ENCODE results near the gene GFY. TPM values are rescaled to one million over a fixed set of nuclear protein-coding genes. Genes with fewer than 3 reads are reported as not detected.

Gene GFY
- total and polyA plus RNA-seq, 2 donors (not counting 1 experiment from before 2014, with no cell fraction given) = not detected

GRCh38 chr19:49445997-49446396, 20.8 kb downstream of the GFY start:
- no peak overlapping the region for H3K27ac ChIP-seq (ENCODE audit: low read length in 2 of 2)
- CTCF ChIA-PET = interaction anchor here (0.7 to 5.1 kb wide), 6 partner anchors 13 to 224 kb away, joined by 3 to 70 read pairs (median 4); partner anchors contain the start of gene FLT3LG
- peaks cover 0 to 37% of the 10 kb centered on the region in 2 experiments for H3K36me3 ChIP-seq (replicated peaks in 1 of 2; ENCODE audit: control extremely low read depth in 1 of 2, control insufficient read depth in 1 of 2, extremely low read depth in 1 of 2, insufficient read depth in 2 of 2, low read length in 1 of 2)
- peaks cover 24% of the 10 kb centered on the region for H3K79me2 ChIP-seq (ENCODE audit: control insufficient read depth, insufficient read depth, low read length)
- peaks cover 21% of the 10 kb centered on the region for H4K20me1 ChIP-seq (ENCODE audit: control insufficient read depth, insufficient read depth, low read length, poor library complexity, severe bottlenecking)
- H3K27me3 Mint-ChIP-seq = peaks cover 12% of the 10 kb centered on the region
- no peak overlapping the region for H3K4me3 Mint-ChIP-seq
- POLR2A ChIA-PET = interaction anchor here (0.6 to 1.6 kb wide), 4 partner anchors 23 to 331 kb away, joined by 3 to 7 read pairs (median 3); partner anchors contain the start of gene CD37
- peak overlapping the region; percentile 56 for H3K27ac Mint-ChIP-seq
- no peak overlapping the region for H3K4me3 ChIP-seq (ENCODE audit: control extremely low read depth in 1 of 5, extremely low read depth in 1 of 5, insufficient read depth in 1 of 5, low read depth in 2 of 5, low read length in 4 of 5)
- WGBS (ENCODE audit: insufficient coverage) = 96% methylated on average over 2 of the region's 3 CpGs
- H3K9ac ChIP-seq (ENCODE audit: low read length) = no peak overlapping the region
- peaks cover 21 to 40% of the 10 kb centered on the region in 2 donors for H3K4me1 ChIP-seq (ENCODE audit: control insufficient read depth in 2 of 2, insufficient read depth in 2 of 2, low read length in 2 of 2)
- ATAC-seq (ENCODE audit: low read depth) (no peak), DNase-seq (no peak)
- H3K4me1 Mint-ChIP-seq = peaks cover 42% of the 10 kb centered on the region
- H3K9me3 Mint-ChIP-seq (ENCODE audit: insufficient read depth) = no peaks in the 10 kb centered on the region
- peaks cover 0 to 15% (median 12%) of the 10 kb centered on the region in 4 experiments for H3K27me3 ChIP-seq (replicated peaks in 1 of 4; ENCODE audit: control extremely low read depth in 1 of 4, control insufficient read depth in 3 of 4, insufficient read depth in 4 of 4, low read length in 3 of 4)
- intact Hi-C loops (cut with micrococcal nuclease) = no loop called here
- no peak overlapping the region for H3K4me2 ChIP-seq (replicated peaks; ENCODE audit: low read depth, low read length, poor library complexity, severe bottlenecking)
- TF ChIP-seq CTCF (IDR thresholded peaks at IDR 0.05) (no peak), EZH2 (IDR thresholded peaks at IDR 0.05; ENCODE audit: borderline replicate concordance, insufficient read depth, low read depth, low read length, poor library complexity, severe bottlenecking) (no peak)
- no peak overlapping the region for H2AFZ ChIP-seq (ENCODE audit: insufficient read depth, low read depth, low read length, poor library complexity, severe bottlenecking)
- peaks cover 0 to 11% (median 0%) of the 10 kb centered on the region in 3 donors for H3K9me3 ChIP-seq (ENCODE audit: control extremely low read depth in 1 of 3, control insufficient read depth in 2 of 3, insufficient read depth in 1 of 3, low read length in 2 of 3)

Measured in B cell (primary cell).